DOHH2 (cell line): ENCODE data around the gene DNPH1.

Source experiments
- H3F3A ChIP-seq: fragments of 200-600 bp; sonication (generic), shearing (Covaris generic); 2 replicates; pipeline ENCODE4 v1.6.0; 2016; ENCODE audit warnings: antibody characterized with exemption, mild to moderate bottlenecking; ENCODE audit not compliant: control insufficient read depth, insufficient read depth
- H3K27ac ChIP-seq: fragments of 200-600 bp; sonication (generic); 2 replicates; pipeline ENCODE4 v1.5.1; 2014; ENCODE audit warnings: low read depth, mild to moderate bottlenecking, low read length, moderate library complexity
- H3K27me3 ChIP-seq: fragments of 200-600 bp; sonication (generic); 2 replicates; pipeline ENCODE4 v1.6.1; 2014; ENCODE audit warnings: mild to moderate bottlenecking, low read length, mixed read lengths; ENCODE audit not compliant: control insufficient read depth
- H3K36me3 ChIP-seq: fragments of 200-600 bp; sonication (generic); 2 replicates; pipeline ENCODE4 v1.6.1; 2014; ENCODE audit warnings: mild to moderate bottlenecking, low read length, moderate library complexity, mixed read lengths; ENCODE audit not compliant: control insufficient read depth
- H3K4me1 ChIP-seq: fragments of 200-600 bp; sonication (generic); 2 replicates; pipeline ENCODE4 v1.6.1; 2014; ENCODE audit warnings: mild to moderate bottlenecking, low read length, mixed read lengths; ENCODE audit not compliant: control insufficient read depth
- H3K4me2 ChIP-seq: fragments of 200-600 bp; sonication (generic); 2 replicates; pipeline ENCODE4 v1.6.0; 2014; ENCODE audit warnings: mild to moderate bottlenecking, low read length, moderate library complexity
- H3K4me3 ChIP-seq: fragments of 200-600 bp; sonication (generic); 2 replicates; pipeline ENCODE4 v1.5.1; 2014; ENCODE audit warnings: mild to moderate bottlenecking, low read length, mixed read lengths
- H3K79me2 ChIP-seq: fragments of 200-600 bp; sonication (generic); 2 replicates; pipeline ENCODE4 v1.6.1; 2014; ENCODE audit warnings: mild to moderate bottlenecking, low read length, mixed read lengths; ENCODE audit not compliant: control insufficient read depth
- H3K9me2 ChIP-seq: fragments of 200-600 bp; sonication (generic); replicated peaks from 2 replicates; pipeline ENCODE4 v1.6.1; 2014; ENCODE audit warnings: mild to moderate bottlenecking, low read length, mixed read lengths; ENCODE audit not compliant: control insufficient read depth
- H3K9me3 ChIP-seq: fragments of 200-600 bp; sonication (generic); 2 replicates; pipeline ENCODE4 v1.6.1; 2014; ENCODE audit warnings: antibody characterized with exemption, low read length, mixed read lengths; ENCODE audit not compliant: control insufficient read depth, insufficient read depth
- H4K20me1 ChIP-seq: fragments of 200-600 bp; sonication (generic); 2 replicates; pipeline ENCODE4 v1.6.0; 2014; ENCODE audit warnings: low read depth, mild to moderate bottlenecking, antibody characterized with exemption, low read length, moderate library complexity; ENCODE audit not compliant: control insufficient read depth, insufficient read depth
- CTCF ChIP-seq: fragments of 200-600 bp; sonication (generic); IDR thresholded peaks from one replicate; pipeline ENCODE4 v1.5.1; 2014; ENCODE audit warnings: antibody characterized with exemption, mild to moderate bottlenecking, low read depth, low read length; ENCODE audit not compliant: poor library complexity, severe bottlenecking
- EZH2phosphoT487 ChIP-seq: fragments of 200-600 bp; sonication (generic); IDR thresholded peaks from 2 replicates; pipeline ENCODE4 v1.6.1; 2017; ENCODE audit warnings: borderline replicate concordance, mild to moderate bottlenecking, antibody characterized with exemption, low read length, moderate library complexity, mixed read lengths

Gene DNPH1

DNA sequence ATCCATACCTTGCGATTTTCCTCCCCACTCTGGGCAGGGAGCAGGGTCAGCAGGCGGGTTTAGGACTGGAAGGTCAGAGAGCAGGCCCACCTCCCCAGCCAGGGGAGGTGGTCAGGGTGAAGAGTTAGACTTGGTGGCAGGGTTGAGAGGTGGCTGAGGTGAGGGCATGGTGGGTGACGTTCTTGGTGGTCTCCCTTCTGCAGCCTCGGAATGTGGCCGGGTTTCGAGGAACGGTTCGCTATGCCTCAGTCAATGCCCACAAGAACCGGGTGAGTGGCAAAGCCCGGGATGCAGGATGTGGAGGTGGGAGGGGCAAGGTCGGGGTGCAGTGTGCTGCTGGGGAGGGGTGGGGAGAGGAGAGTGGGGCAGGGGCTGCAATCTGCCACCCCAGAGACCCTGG lies 25.6 kb upstream of the DNPH1 start:
- no peak overlapping the region for H3K27ac ChIP-seq
- no peak overlapping the region for H3K4me2 ChIP-seq
- H3K4me3 ChIP-seq: no peak overlapping the region
- TF ChIP-seq CTCF (no peak), EZH2phosphoT487 (no peak)
- no peaks in the 10 kb centered on the region; the same call in 1 of the 2 replicates for H3F3A ChIP-seq
- no peaks in the 10 kb centered on the region for H3K36me3 ChIP-seq
- H3K79me2 ChIP-seq: no peaks in the 10 kb centered on the region
- no peaks in the 10 kb centered on the region for H3K9me3 ChIP-seq
- H3K9me2 ChIP-seq: no peaks in the 10 kb centered on the region
- H3K4me1 ChIP-seq: peaks cover 12% of the 10 kb centered on the region
- H4K20me1 ChIP-seq: no peaks in the 10 kb centered on the region
- peaks cover 18% of the 10 kb centered on the region for H3K27me3 ChIP-seq

DNA sequence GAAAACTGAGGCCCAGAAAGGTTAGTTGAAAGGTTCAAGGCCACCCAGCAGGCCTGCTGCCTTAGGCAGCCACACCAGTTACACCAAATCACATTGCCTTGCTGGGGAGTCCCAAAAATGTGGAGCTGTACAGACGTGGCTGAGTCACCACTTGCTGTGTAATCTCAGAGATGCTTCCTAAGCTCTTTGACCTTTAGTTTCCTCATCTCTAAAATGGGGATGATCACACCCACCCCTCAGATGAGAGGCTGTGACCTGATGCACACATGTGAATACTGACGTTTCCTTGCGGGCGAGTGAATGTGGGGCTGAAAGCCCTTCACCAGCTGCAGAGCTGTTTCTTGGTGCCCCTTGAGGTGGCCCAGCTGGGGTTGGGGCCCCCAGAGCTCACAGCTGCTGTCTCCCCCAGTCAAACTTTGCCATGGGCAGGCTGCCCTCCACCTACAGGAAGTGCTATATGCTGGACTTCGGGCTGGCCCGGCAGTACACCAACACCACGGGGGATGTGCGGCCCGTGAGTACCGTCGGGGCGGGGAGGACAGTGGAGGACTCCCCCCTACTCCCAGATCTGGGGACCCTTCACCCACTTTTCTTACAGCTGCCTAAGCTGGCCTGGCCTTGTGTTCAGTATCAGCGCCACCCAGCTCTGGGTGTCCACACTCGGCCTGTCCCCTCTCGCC lies 25.0 kb upstream of the DNPH1 start:
- no peak overlapping the region for H3K4me3 ChIP-seq
- no peaks in the 10 kb centered on the region for H4K20me1 ChIP-seq
- H3K9me2 ChIP-seq: no peaks in the 10 kb centered on the region
- no peaks in the 10 kb centered on the region for H3K79me2 ChIP-seq
- H3K36me3 ChIP-seq: no peaks in the 10 kb centered on the region
- peaks cover 12% of the 10 kb centered on the region for H3K4me1 ChIP-seq
- H3F3A ChIP-seq: no peaks in the 10 kb centered on the region; the same call in 1 of the 2 replicates
- no peak overlapping the region for H3K27ac ChIP-seq
- no peak overlapping the region for H3K4me2 ChIP-seq
- TF ChIP-seq EZH2phosphoT487 (no peak), CTCF (no peak)
- peaks cover 18% of the 10 kb centered on the region for H3K27me3 ChIP-seq
- H3K9me3 ChIP-seq: no peaks in the 10 kb centered on the region

- Histone ChIP-seq H3K9me2 (no peaks in the 10 kb centered on the region), H3K36me3 (no peaks in the 10 kb centered on the region), H3K4me1 (peaks cover 12% of the 10 kb centered on the region), H3K4me3 (no peak overlapping the region), H3K79me2 (no peaks in the 10 kb centered on the region), H3K27me3 (peaks cover 18% of the 10 kb centered on the region), H4K20me1 (no peaks in the 10 kb centered on the region), H3K4me2 (no peak overlapping the region), H3K9me3 (no peaks in the 10 kb centered on the region), H3K27ac (no peak overlapping the region), H3F3A (no peaks in the 10 kb centered on the region; the same call in 1 of the 2 replicates)
- no peak for TF ChIP-seq EZH2phosphoT487
- TF ChIP-seq CTCF: no peak
Observed at GRCh38 chr6:43253401-43253800, 24.1 kb upstream of the DNPH1 start.

- H3K27ac ChIP-seq: no peak overlapping the region
- H3K27me3 ChIP-seq: peaks cover 21% of the 10 kb centered on the region
- no peaks in the 10 kb centered on the region for H4K20me1 ChIP-seq
- H3K9me3 ChIP-seq: no peaks in the 10 kb centered on the region
- H3K79me2 ChIP-seq: no peaks in the 10 kb centered on the region
- H3K4me2 ChIP-seq: no peak overlapping the region
- H3K4me3 ChIP-seq: no peak overlapping the region
- H3F3A ChIP-seq: no peaks in the 10 kb centered on the region
- TF ChIP-seq CTCF: no peak
- TF ChIP-seq EZH2phosphoT487: no peak
- H3K4me1 ChIP-seq: peaks cover 20% of the 10 kb centered on the region
- H3K36me3 ChIP-seq: no peaks in the 10 kb centered on the region
- H3K9me2 ChIP-seq: no peaks in the 10 kb centered on the region
Observed at GRCh38 chr6:43250992-43251373, 21.7 kb upstream of the DNPH1 start.
